AG09319 (cell line): ENCODE data around the gene LIG3.

Source experiments
- DNase-seq: peaks from one replicate; pipeline ENCODE4 v3.0.0-alpha.2; 2010; ENCODE audit warnings: low read depth; ENCODE audit errors: extremely low read depth
- CTCF ChIP-seq: IDR thresholded peaks from 2 replicates; pipeline ENCODE4 v1.5.1; 2011; ENCODE audit warnings: low read depth, mild to moderate bottlenecking, inconsistent platforms, low read length, moderate library complexity

Gene LIG3

GRCh38 chr17:35001549-35001948, 21.2 kb downstream of the LIG3 start:
- no peak for DNase-seq
- no peak for TF ChIP-seq CTCF

DNA sequence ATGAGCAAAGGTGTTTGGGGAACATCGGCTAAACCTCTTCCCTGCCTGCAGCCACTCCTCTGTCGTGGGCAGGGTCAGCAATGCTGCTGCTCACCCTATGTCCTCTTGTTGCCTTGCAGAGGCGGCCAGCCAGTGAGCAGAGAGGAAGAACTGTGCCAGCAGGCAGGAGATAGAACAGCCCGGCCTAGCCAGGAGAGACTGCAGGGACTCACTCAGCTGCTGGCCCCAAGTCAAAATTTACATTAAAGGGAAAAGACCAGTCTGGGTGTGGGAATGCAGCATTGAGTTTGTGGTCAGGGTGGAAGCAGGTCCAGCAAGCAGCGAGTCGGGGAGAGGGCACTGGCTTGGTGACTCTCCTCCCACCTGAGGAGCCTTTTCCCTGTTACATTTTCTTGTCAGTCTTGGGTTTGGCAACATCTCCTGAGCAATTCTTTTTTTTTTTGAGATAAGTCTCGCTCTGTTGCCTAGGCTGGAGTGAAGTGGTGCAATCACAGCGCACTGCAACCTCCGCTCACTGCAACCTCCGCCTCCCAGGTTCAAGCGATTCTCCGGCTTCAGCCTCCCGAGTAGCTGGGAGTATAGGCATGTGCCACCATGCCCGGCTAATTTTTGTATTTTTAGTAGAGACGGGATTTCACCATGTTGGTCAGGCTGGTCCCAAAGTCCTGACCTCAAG, 22.7 kb downstream of the LIG3 start:
- DNase-seq: no peak
- no peak for TF ChIP-seq CTCF

- DNase-seq: no peak
- no peak for TF ChIP-seq CTCF
Observed at GRCh38 chr17:35003778-35004177, 23.5 kb downstream of the LIG3 start.

GRCh38 chr17:35006345-35006744, 26.0 kb downstream of the LIG3 start:
- TF ChIP-seq CTCF: no peak
- no peak for DNase-seq

DNA sequence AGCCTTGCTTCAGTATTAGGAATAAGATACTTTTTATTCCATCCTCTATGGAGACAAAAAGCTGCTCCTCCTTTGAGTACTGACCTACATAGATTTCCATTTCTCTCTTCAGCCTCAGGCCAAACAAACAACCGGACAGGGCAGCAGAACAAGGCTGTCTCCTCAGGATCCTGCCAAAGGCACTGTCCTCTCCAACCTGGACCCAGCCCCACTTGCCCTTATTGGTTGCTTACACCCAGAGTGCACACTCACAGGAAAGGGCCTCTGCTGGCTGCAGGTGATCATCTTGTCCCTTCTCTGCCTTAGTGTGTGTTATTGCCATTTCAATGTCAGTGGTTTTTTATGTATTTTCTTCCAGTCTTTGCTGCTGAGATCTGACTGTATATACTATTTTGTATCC, 26.6 kb downstream of the LIG3 start:
- DNase-seq: no peak
- no peak for TF ChIP-seq CTCF

DNA sequence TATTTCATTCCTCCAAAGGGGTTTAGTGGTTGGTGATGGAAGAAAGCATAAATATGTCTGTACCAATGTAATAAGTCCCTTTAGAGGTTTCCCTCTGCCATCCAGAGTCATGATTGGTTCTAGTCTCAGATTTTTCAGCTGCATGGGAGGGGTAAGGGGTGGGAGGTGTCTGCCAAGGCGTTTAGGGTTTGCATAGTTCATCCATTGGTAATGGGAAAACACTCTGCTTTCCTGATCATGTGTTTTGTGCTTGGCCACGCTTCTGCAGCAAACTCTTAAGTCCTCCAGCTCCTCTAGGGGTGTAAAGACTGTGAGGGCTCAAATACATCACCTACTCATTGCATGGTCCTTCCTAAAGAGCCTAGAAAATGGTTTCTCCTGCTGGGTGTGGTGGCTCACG, 29.8 kb downstream of the LIG3 start:
- DNase-seq: no peak
- TF ChIP-seq CTCF: no peak

DNA sequence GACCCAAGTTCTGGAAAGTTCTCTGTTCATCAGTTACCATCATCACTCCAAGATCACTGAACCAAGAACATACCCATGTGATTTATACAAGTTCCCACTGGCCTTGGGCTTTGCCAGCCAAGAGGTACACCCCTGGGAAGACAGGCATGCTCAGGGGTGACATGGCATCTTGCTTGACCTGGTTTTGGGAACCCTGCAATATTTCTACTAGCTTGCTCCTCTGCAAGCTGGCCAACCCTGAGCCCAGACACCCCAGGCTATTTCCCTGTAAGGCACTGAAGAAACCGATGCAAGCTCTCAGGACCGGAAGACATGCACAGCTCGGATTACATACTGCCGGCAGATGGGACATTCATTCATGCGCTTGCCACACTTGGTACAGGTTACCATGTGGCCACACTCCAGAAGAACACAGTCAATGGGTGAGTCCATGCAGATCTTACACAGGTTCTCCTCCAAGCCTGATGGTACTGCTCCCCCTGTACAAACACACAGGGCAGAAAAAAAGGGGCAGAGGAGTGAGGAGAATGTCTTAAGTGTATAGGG, 31.4 kb downstream of the LIG3 start:
- DNase-seq: no peak
- TF ChIP-seq CTCF: no peak
